ENCODE data around the gene KLHL1.

Gene KLHL1

DNA sequence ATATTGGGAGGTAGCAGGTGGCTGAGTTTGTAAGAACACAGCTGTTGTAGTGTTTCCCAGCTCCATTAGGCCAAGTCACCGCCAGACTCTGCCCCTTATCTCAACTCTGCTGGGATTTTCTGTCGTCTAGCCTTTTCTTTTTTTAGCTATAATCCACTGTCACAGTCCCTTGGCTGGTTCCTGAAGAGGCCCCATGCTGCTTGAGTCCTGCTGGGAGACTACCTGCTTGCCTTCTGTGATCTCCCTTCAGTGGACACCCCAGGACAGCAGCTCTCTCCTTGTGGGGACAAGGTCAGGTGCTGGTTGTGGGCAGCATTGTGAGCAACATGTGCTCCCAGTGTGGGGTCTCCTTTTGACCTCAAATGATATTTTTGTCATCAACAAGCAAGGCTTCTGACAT, 195.6 kb downstream of the KLHL1 start:
- H3K27me3 ChIP-seq (ENCODE audit: insufficient read depth, low read length), result no peaks in the 10 kb centered on the region
- H2AFZ ChIP-seq (ENCODE audit: low read depth, low read length), result no peak overlapping the region
- no peak overlapping the region for H3K4me3 ChIP-seq (ENCODE audit: low read length)
- no peaks in the 10 kb centered on the region for H3K4me1 ChIP-seq (ENCODE audit: insufficient read depth, low read length)
- no peaks in the 10 kb centered on the region for H3K36me3 ChIP-seq (ENCODE audit: insufficient read depth, low read length)
- no peaks in the 10 kb centered on the region for H3K9me3 ChIP-seq (ENCODE audit: low read length)

- Histone ChIP-seq H3K27me3 (ENCODE audit: insufficient read depth, low read length) (no peaks in the 10 kb centered on the region), H2AFZ (ENCODE audit: low read depth, low read length) (no peak overlapping the region), H3K4me3 (ENCODE audit: low read length) (no peak overlapping the region), H3K4me1 (ENCODE audit: insufficient read depth, low read length) (no peaks in the 10 kb centered on the region), H3K9me3 (ENCODE audit: low read length) (no peaks in the 10 kb centered on the region), H3K36me3 (ENCODE audit: insufficient read depth, low read length) (no peaks in the 10 kb centered on the region)
These were observed 197.5 kb downstream of the KLHL1 start for GRCh38 chr13:69910800-69911199.

DNA sequence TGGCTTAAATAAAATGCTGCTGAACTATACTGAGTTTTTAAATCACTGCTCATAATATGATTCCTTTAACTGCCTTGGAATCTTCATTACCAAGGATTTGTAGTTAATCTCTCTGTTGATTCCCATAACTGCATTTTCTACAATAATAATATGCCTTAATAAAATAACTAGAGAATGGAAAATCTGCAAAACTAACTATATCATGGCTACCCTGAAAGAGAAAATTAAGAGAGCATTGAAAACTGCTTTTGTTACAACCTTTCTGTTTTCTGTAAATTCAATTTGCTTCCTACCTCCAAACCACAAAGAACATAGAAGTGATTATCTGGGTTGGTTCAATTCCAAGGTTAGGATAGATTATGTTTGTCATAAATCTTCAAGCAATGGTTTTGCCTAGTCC, 203.5 kb downstream of the KLHL1 start:
- Histone ChIP-seq H3K36me3 (ENCODE audit: insufficient read depth, low read length) (no peaks in the 10 kb centered on the region), H3K27me3 (ENCODE audit: insufficient read depth, low read length) (no peaks in the 10 kb centered on the region)

GRCh38 chr13:69903081-69903480, 205.2 kb downstream of the KLHL1 start:
- H3K36me3 ChIP-seq (ENCODE audit: insufficient read depth, low read length), result no peaks in the 10 kb centered on the region
- H3K27me3 ChIP-seq (ENCODE audit: insufficient read depth, low read length), result no peaks in the 10 kb centered on the region
- no peak overlapping the region for H3K4me3 ChIP-seq (ENCODE audit: low read length)
- H3K9me3 ChIP-seq (ENCODE audit: low read length), result no peaks in the 10 kb centered on the region
- H3K4me1 ChIP-seq (ENCODE audit: insufficient read depth, low read length), result no peaks in the 10 kb centered on the region
- H2AFZ ChIP-seq (ENCODE audit: low read depth, low read length), result no peak overlapping the region

More for the DNA sequence above, 203.5 kb downstream of the KLHL1 start:
- no peak overlapping the region for H3K4me3 ChIP-seq (ENCODE audit: low read length)
- no peak overlapping the region for H2AFZ ChIP-seq (ENCODE audit: low read depth, low read length)
- H3K9me3 ChIP-seq (ENCODE audit: low read length), result no peaks in the 10 kb centered on the region
- H3K4me1 ChIP-seq (ENCODE audit: insufficient read depth, low read length), result no peaks in the 10 kb centered on the region

- no peaks in the 10 kb centered on the region for H3K36me3 ChIP-seq (ENCODE audit: insufficient read depth, low read length)
- H3K9me3 ChIP-seq (ENCODE audit: low read length), result no peaks in the 10 kb centered on the region
These were observed 225.8 kb downstream of the KLHL1 start for GRCh38 chr13:69882451-69882850.

DNA sequence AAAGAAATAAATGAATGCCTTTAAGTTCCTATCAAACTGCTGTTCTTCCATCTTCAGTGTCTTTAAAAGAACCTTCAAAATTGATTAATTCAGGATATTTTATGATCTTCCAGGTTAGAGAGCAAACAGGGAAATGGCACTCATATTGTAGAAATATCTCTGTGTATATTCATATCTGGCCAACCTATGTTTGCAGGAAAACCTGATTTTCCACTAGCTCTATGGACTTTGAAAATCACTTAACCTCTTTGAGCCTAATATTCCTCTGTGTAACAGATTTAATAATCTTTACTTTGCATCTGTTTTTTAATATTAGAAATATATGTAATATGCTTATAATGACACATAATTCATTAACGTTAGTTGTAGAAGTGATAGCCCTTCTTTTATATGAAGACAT, 228.3 kb downstream of the KLHL1 start:
- H3K36me3 ChIP-seq (ENCODE audit: insufficient read depth, low read length), result no peaks in the 10 kb centered on the region
- no peak overlapping the region for H3K4me3 ChIP-seq (ENCODE audit: low read length)
- H2AFZ ChIP-seq (ENCODE audit: low read depth, low read length), result no peak overlapping the region
- no peaks in the 10 kb centered on the region for H3K27me3 ChIP-seq (ENCODE audit: insufficient read depth, low read length)
- H3K4me1 ChIP-seq (ENCODE audit: insufficient read depth, low read length), result no peaks in the 10 kb centered on the region
- H3K9me3 ChIP-seq (ENCODE audit: low read length), result no peaks in the 10 kb centered on the region

More at GRCh38 chr13:69882451-69882850, 225.8 kb downstream of the KLHL1 start:
- Histone ChIP-seq H2AFZ (ENCODE audit: low read depth, low read length) (no peak overlapping the region), H3K4me1 (ENCODE audit: insufficient read depth, low read length) (no peaks in the 10 kb centered on the region), H3K27me3 (ENCODE audit: insufficient read depth, low read length) (no peaks in the 10 kb centered on the region), H3K4me3 (ENCODE audit: low read length) (no peak overlapping the region)

GRCh38 chr13:69872321-69873047, 235.8 kb downstream of the KLHL1 start:
- H3K9me3 ChIP-seq (ENCODE audit: low read length), result peaks cover 4% of the 10 kb centered on the region
- H3K27me3 ChIP-seq (ENCODE audit: insufficient read depth, low read length), result no peaks in the 10 kb centered on the region
- H3K4me3 ChIP-seq (ENCODE audit: low read length), result no peak overlapping the region
- no peaks in the 10 kb centered on the region for H3K36me3 ChIP-seq (ENCODE audit: insufficient read depth, low read length)
- no peak overlapping the region for H2AFZ ChIP-seq (ENCODE audit: low read depth, low read length)
- H3K4me1 ChIP-seq (ENCODE audit: insufficient read depth, low read length), result no peaks in the 10 kb centered on the region

GRCh38 chr13:69866555-69866954, 241.7 kb downstream of the KLHL1 start:
- H3K27me3 ChIP-seq (ENCODE audit: insufficient read depth, low read length), result no peaks in the 10 kb centered on the region
- H2AFZ ChIP-seq (ENCODE audit: low read depth, low read length), result no peak overlapping the region
- no peaks in the 10 kb centered on the region for H3K4me1 ChIP-seq (ENCODE audit: insufficient read depth, low read length)
- H3K36me3 ChIP-seq (ENCODE audit: insufficient read depth, low read length), result no peaks in the 10 kb centered on the region
- H3K9me3 ChIP-seq (ENCODE audit: low read length), result peaks cover 4% of the 10 kb centered on the region
- no peak overlapping the region for H3K4me3 ChIP-seq (ENCODE audit: low read length)

- Histone ChIP-seq H3K4me1 (ENCODE audit: insufficient read depth, low read length) (no peaks in the 10 kb centered on the region), H3K9me3 (ENCODE audit: low read length) (no peaks in the 10 kb centered on the region), H3K4me3 (ENCODE audit: low read length) (no peak overlapping the region), H3K27me3 (ENCODE audit: insufficient read depth, low read length) (no peaks in the 10 kb centered on the region), H3K36me3 (ENCODE audit: insufficient read depth, low read length) (no peaks in the 10 kb centered on the region), H2AFZ (ENCODE audit: low read depth, low read length) (no peak overlapping the region)
These were observed 250.9 kb downstream of the KLHL1 start for GRCh38 chr13:69857183-69857821.

- no peaks in the 10 kb centered on the region for H3K27me3 ChIP-seq (ENCODE audit: insufficient read depth, low read length)
- H3K4me1 ChIP-seq (ENCODE audit: insufficient read depth, low read length), result no peaks in the 10 kb centered on the region
- H3K36me3 ChIP-seq (ENCODE audit: insufficient read depth, low read length), result no peaks in the 10 kb centered on the region
- H2AFZ ChIP-seq (ENCODE audit: low read depth, low read length), result no peak overlapping the region
- no peaks in the 10 kb centered on the region for H3K9me3 ChIP-seq (ENCODE audit: low read length)
- no peak overlapping the region for H3K4me3 ChIP-seq (ENCODE audit: low read length)
These were observed 251.9 kb downstream of the KLHL1 start for GRCh38 chr13:69856331-69856730.

GRCh38 chr13:69828527-69828926, 279.7 kb downstream of the KLHL1 start:
- Histone ChIP-seq H2AFZ (ENCODE audit: low read depth, low read length) (no peak overlapping the region), H3K36me3 (ENCODE audit: insufficient read depth, low read length) (no peaks in the 10 kb centered on the region), H3K27me3 (ENCODE audit: insufficient read depth, low read length) (no peaks in the 10 kb centered on the region), H3K4me3 (ENCODE audit: low read length) (no peak overlapping the region), H3K9me3 (ENCODE audit: low read length) (no peaks in the 10 kb centered on the region), H3K4me1 (ENCODE audit: insufficient read depth, low read length) (no peaks in the 10 kb centered on the region)

DNA sequence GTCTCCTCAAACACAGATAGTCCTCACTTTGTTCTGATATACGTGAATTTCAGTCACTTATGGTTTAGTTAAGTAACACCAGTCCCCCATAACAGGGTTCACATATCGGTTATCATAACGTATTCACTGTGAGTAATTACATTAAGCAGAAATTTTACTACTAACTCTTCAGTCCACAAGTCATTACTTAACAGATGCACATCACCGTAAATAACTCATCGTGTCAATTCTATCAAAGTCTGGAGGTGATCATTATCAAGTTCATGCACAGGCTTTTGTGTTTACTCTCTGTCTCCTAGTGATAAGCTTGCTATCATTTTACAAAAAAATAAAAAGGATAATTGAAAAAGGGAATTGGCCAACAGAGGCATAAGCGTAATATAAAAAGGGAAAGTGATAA, 288.1 kb downstream of the KLHL1 start:
- H3K36me3 ChIP-seq (ENCODE audit: insufficient read depth, low read length), result no peaks in the 10 kb centered on the region
- no peaks in the 10 kb centered on the region for H3K9me3 ChIP-seq (ENCODE audit: low read length)
- no peak overlapping the region for H3K4me3 ChIP-seq (ENCODE audit: low read length)
- H2AFZ ChIP-seq (ENCODE audit: low read depth, low read length), result no peak overlapping the region
- H3K4me1 ChIP-seq (ENCODE audit: insufficient read depth, low read length), result peaks cover 14% of the 10 kb centered on the region
- no peaks in the 10 kb centered on the region for H3K27me3 ChIP-seq (ENCODE audit: insufficient read depth, low read length)

DNA sequence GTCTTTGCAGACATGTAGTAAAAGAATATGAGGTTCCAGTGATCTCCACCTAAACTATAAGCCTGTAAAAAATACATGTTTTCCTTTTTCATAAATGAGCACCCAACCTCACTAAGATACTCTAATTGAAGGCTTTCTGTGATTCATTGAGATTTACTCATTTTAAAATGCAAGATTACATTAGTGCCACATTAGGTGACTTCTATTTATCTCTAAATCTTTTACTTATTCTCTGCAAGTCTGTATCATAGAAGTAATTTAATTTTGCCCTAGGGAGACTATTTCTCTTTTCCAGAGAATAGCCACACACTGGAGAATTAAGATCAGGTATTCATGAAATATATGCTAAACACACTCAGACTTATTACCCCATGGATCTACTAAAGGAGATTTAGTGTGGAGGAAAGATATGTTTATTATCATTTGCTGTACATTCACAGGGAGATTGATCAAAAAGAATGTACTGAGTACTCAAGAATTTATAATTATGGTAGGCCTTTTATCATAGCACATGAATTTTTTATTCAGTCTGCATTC, 290.9 kb downstream of the KLHL1 start:
- Histone ChIP-seq H3K36me3 (ENCODE audit: insufficient read depth, low read length) (no peaks in the 10 kb centered on the region), H3K4me1 (ENCODE audit: insufficient read depth, low read length) (peaks cover 14% of the 10 kb centered on the region), H3K27me3 (ENCODE audit: insufficient read depth, low read length) (no peaks in the 10 kb centered on the region), H2AFZ (ENCODE audit: low read depth, low read length) (no peak overlapping the region), H3K9me3 (ENCODE audit: low read length) (no peaks in the 10 kb centered on the region), H3K4me3 (ENCODE audit: low read length) (no peak overlapping the region)
